SU-DHL-6 (cell line): ENCODE measurements around the gene POPDC2.

ENCODE experiments used
- H2AFZ ChIP-seq: fragments of 200-600 bp; sonication (generic); 2 replicates; pipeline ENCODE4 v1.6.1; 2014; ENCODE audit warnings: low read depth, mild to moderate bottlenecking, moderate library complexity, mixed read lengths, antibody characterized with exemption, low read length; ENCODE audit not compliant: severe bottlenecking
- H3F3A ChIP-seq: fragments of 200-600 bp; shearing (Covaris generic); 2 replicates; pipeline ENCODE4 v1.6.0; 2016; ENCODE audit warnings: antibody characterized with exemption, mild to moderate bottlenecking; ENCODE audit not compliant: insufficient read depth
- H3K27ac ChIP-seq: fragments of 200-600 bp; sonication (generic); 2 replicates; pipeline ENCODE4 v1.5.1; 2016; ENCODE audit warnings: low read depth, mild to moderate bottlenecking, low read length, moderate library complexity, mixed read lengths
- H3K27me3 ChIP-seq: fragments of 200-600 bp; sonication (generic), shearing (Covaris generic); 2 replicates; pipeline ENCODE4 v1.6.0; 2014; ENCODE audit warnings: mild to moderate bottlenecking, low read length
- H3K36me3 ChIP-seq: fragments of 200-600 bp; sonication (generic); 2 replicates; pipeline ENCODE4 v1.6.1; 2014; ENCODE audit warnings: mild to moderate bottlenecking, low read length, mixed read lengths
- H3K4me2 ChIP-seq: fragments of 300-600, 200-600 bp; shearing (Covaris generic), sonication (generic); 2 replicates; pipeline ENCODE4 v1.6.0; 2014; ENCODE audit warnings: low read length, low read depth, mild to moderate bottlenecking; ENCODE audit not compliant: poor library complexity, severe bottlenecking
- H3K4me3 ChIP-seq: fragments of 200-600 bp; sonication (generic); 2 replicates; pipeline ENCODE4 v1.5.1; 2014; ENCODE audit warnings: antibody characterized with exemption, low read length, mild to moderate bottlenecking, mixed read lengths; ENCODE audit not compliant: insufficient read depth, poor library complexity, severe bottlenecking
- H3K79me2 ChIP-seq: fragments of 200-600 bp; sonication (generic); 2 replicates; pipeline ENCODE4 v1.6.1; 2014; ENCODE audit warnings: mild to moderate bottlenecking, low read length, moderate library complexity; ENCODE audit not compliant: insufficient read depth
- H3K9ac ChIP-seq: fragments of 200-600 bp; sonication (generic); 2 replicates; pipeline ENCODE4 v1.7.0; 2014; ENCODE audit warnings: mild to moderate bottlenecking, low read length
- H3K9me2 ChIP-seq: fragments of 200-600 bp; sonication (generic); replicated peaks from 2 replicates; pipeline ENCODE4 v1.6.1; 2014; ENCODE audit warnings: low read length; ENCODE audit not compliant: insufficient read depth
- H3K9me3 ChIP-seq: fragments of 200-600 bp; sonication (generic); 2 replicates; pipeline ENCODE4 v1.6.1; 2014; ENCODE audit warnings: low read length, mixed read lengths; ENCODE audit not compliant: insufficient read depth
- H4K20me1 ChIP-seq: fragments of 200-600 bp; sonication (generic); 2 replicates; pipeline ENCODE4 v1.6.1; 2014; ENCODE audit warnings: low read depth, mild to moderate bottlenecking, antibody characterized with exemption, low read length, moderate library complexity, mixed read lengths
- EZH2phosphoT487 ChIP-seq: fragments of 200-600 bp; sonication (generic), shearing (Covaris generic); conservative IDR thresholded peaks from 2 replicates; pipeline ENCODE4 v1.6.1; 2018; ENCODE audit warnings: mild to moderate bottlenecking, antibody characterized with exemption, low read length, moderate library complexity, mixed read lengths
- TF ChIP-seq, protein P1 (sequence below): fragments of 200-600 bp; sonication (generic); IDR thresholded peaks from one replicate; pipeline ENCODE4 v1.5.1; 2017; ENCODE audit warnings: antibody characterized with exemption, mild to moderate bottlenecking, low read length, moderate library complexity; ENCODE audit not compliant: insufficient read depth, poor library complexity, severe bottlenecking

Gene POPDC2

DNA sequence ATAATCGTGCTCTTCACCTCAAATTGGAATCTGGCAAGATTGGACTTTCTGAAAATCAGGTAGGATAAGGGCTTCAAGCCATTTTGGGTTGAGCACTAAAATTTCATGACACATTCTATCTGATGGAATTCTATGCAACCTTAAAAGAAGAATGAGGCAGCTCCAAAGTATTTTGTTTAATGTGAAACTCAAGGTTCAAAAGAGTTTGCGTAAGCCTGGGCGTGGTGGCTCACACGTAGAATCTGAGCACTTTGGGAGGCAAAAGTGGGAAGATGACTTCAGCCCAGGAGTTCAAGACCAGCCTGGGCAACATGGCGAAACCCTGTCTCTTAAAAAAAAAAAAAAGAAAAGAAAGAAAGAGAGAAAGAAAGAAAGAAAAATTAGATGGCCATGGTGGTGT lies 66.3 kb downstream of the POPDC2 start:
- Histone ChIP-seq H3K9ac (no peak overlapping the region), H4K20me1 (no peaks in the 10 kb centered on the region), H3K4me3 (no peak overlapping the region), H3K79me2 (no peaks in the 10 kb centered on the region), H3K4me2 (no peak overlapping the region), H3K36me3 (no peaks in the 10 kb centered on the region), H2AFZ (no peak overlapping the region), H3K27me3 (no peaks in the 10 kb centered on the region), H3F3A (no peaks in the 10 kb centered on the region), H3K9me3 (no peaks in the 10 kb centered on the region), H3K9me2 (no peaks in the 10 kb centered on the region), H3K27ac (no peak overlapping the region)
- no peak for TF ChIP-seq EZH2phosphoT487
- TF ChIP-seq, protein P1, sequence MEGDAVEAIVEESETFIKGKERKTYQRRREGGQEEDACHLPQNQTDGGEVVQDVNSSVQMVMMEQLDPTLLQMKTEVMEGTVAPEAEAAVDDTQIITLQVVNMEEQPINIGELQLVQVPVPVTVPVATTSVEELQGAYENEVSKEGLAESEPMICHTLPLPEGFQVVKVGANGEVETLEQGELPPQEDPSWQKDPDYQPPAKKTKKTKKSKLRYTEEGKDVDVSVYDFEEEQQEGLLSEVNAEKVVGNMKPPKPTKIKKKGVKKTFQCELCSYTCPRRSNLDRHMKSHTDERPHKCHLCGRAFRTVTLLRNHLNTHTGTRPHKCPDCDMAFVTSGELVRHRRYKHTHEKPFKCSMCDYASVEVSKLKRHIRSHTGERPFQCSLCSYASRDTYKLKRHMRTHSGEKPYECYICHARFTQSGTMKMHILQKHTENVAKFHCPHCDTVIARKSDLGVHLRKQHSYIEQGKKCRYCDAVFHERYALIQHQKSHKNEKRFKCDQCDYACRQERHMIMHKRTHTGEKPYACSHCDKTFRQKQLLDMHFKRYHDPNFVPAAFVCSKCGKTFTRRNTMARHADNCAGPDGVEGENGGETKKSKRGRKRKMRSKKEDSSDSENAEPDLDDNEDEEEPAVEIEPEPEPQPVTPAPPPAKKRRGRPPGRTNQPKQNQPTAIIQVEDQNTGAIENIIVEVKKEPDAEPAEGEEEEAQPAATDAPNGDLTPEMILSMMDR: no peak

GRCh38 chr3:119592861-119593260 lies 67.5 kb downstream of the POPDC2 start:
- H3K9me3 ChIP-seq: no peaks in the 10 kb centered on the region
- H3K27me3 ChIP-seq: no peaks in the 10 kb centered on the region
- TF ChIP-seq, protein P1: no peak
- TF ChIP-seq EZH2phosphoT487: no peak
- no peaks in the 10 kb centered on the region for H3K79me2 ChIP-seq
- no peaks in the 10 kb centered on the region for H4K20me1 ChIP-seq
- no peak overlapping the region for H3K4me3 ChIP-seq
- H2AFZ ChIP-seq: no peak overlapping the region
- H3K9ac ChIP-seq: no peak overlapping the region
- H3K36me3 ChIP-seq: no peaks in the 10 kb centered on the region; the same call in 1 of the 2 replicates
- no peak overlapping the region for H3K4me2 ChIP-seq
- no peaks in the 10 kb centered on the region for H3K9me2 ChIP-seq
- H3K27ac ChIP-seq: no peak overlapping the region
- H3F3A ChIP-seq: no peaks in the 10 kb centered on the region
